K562 (cell line): ENCODE measurements around the gene RWDD1. TPM values are rescaled to one million over a fixed set of nuclear protein-coding genes. Genes with fewer than 3 reads are reported as not detected.

Source experiments
- ATAC-seq: fragments of 200-7000 bp; cut with Tn5 transposase; 3 replicates; pipeline ENCODE4 v1.9.1; 2020; ENCODE audit warnings: moderate library complexity
- BruUV-seq: library from RNA; stranded (reverse); fragments of 400-500 nt; replicated peaks from 2 replicates; lab custom pipeline; 2021; lab: Mats Ljungman, UMichigan
- CTCF ChIA-PET: fragments of 300-600 bp; formaldehyde crosslinking; extraction: SDS; loops from one replicate; lab custom pipeline; 2021; ENCODE audit warnings: low intra/inter-chr PET ratio; lab: Yijun Ruan, JAX
- POLR2A ChIA-PET: fragments of 300-600, 350-650 bp; sonication (Branson Sonifier 250); formaldehyde crosslinking; extraction: SDS; loops from one replicate; lab custom pipeline; 2021; ENCODE audit warnings: antibody characterized with exemption, inconsistent platforms; lab: Yijun Ruan, JAX
- DNase-seq, 4 experiments: peaks; one replicate each; pipeline versions ENCODE4 v3.0.0 to v3.0.0-alpha.2; 2011 to 2018; ENCODE audit warnings: low spot score in 3 of 4, mixed read lengths in 3 of 4; ENCODE audit errors: extremely low read depth in 1 of 4
- FAIRE-seq: peaks from 2 replicates; lab custom pipeline; 2011; peaks lifted over from hg19 to GRCh38; lab: Jason Lieb, UNC
- H2AFZ ChIP-seq: 2 replicates; pipeline ENCODE4 v1.6.0; 2011; ENCODE audit warnings: low read depth, low read length, control low read depth, inconsistent platforms
- H3K27ac ChIP-seq: fragments of 200-600 bp; 3 replicates; pipeline ENCODE4 v1.8.0; 2011; ENCODE audit warnings: low read depth, mild to moderate bottlenecking, control low read depth, inconsistent platforms, low read length, moderate library complexity, mixed read lengths; ENCODE audit errors: extremely low read depth
- H3K27me3 ChIP-seq, 2 experiments: fragments of 300-600 bp in 1 of 2; 2 replicates in 1 of 2; 3 replicates in 1 of 2; pipeline versions ENCODE4 v1.6.0 to v1.8.0; 2011; ENCODE audit warnings: inconsistent platforms in 2 of 2, low read length in 2 of 2, mild to moderate bottlenecking in 1 of 2, mixed read lengths in 1 of 2, moderate library complexity in 1 of 2; ENCODE audit not compliant: control insufficient read depth in 2 of 2, insufficient read depth in 2 of 2
- H3K36me3 ChIP-seq: fragments of 300-600 bp; 3 replicates; pipeline ENCODE4 v1.8.0; 2011; ENCODE audit warnings: mild to moderate bottlenecking, low read length, inconsistent platforms; ENCODE audit not compliant: control insufficient read depth, insufficient read depth
- H3K4me1 ChIP-seq, 2 experiments: fragments of 200-600 bp in 1 of 2; replicated peaks in 1 of 2; 2 replicates in 1 of 2; 3 replicates in 1 of 2; pipeline versions ENCODE4 v1.5.1 to v1.8.0; 2011; ENCODE audit warnings: inconsistent platforms in 2 of 2, low read length in 2 of 2, mild to moderate bottlenecking in 1 of 2, mixed read lengths in 1 of 2, moderate library complexity in 1 of 2; ENCODE audit not compliant: control insufficient read depth in 2 of 2, insufficient read depth in 2 of 2
- H3K4me2 ChIP-seq: 2 replicates; pipeline ENCODE4 v1.6.1; 2011; ENCODE audit warnings: low read length, control low read depth, inconsistent platforms, mixed read lengths; ENCODE audit not compliant: insufficient read depth
- H3K4me3 ChIP-seq: fragments of 200-600 bp; sonication (generic), shearing (Covaris generic); 2 replicates; pipeline ENCODE4 v1.5.1; 2016; ENCODE audit warnings: control low read depth, inconsistent platforms
- H3K79me2 ChIP-seq: fragments of 200-600 bp; 3 replicates; pipeline ENCODE4 v1.8.0; 2011; ENCODE audit warnings: low read length, inconsistent platforms; ENCODE audit not compliant: control insufficient read depth, insufficient read depth
- H3K9ac ChIP-seq, 2 experiments: 2 replicates each; pipeline versions ENCODE4 v1.6.0 to v1.6.1; 2011; ENCODE audit warnings: low read depth in 2 of 2, low read length in 2 of 2, control low read depth in 1 of 2, inconsistent platforms in 1 of 2, mild to moderate bottlenecking in 1 of 2, mixed read lengths in 1 of 2; ENCODE audit not compliant: insufficient read depth in 1 of 2
- H3K9me1 ChIP-seq: one replicate; pipeline ENCODE4 v1.6.0; 2011; ENCODE audit warnings: inconsistent platforms, mild to moderate bottlenecking, low read length, moderate library complexity; ENCODE audit not compliant: control insufficient read depth, insufficient read depth
- H3K9me3 ChIP-seq: replicated peaks from 2 replicates; pipeline ENCODE4 v1.5.1; 2011; ENCODE audit warnings: low read depth, low read length, inconsistent platforms; ENCODE audit not compliant: control insufficient read depth, insufficient read depth
- H4K20me1 ChIP-seq: replicated peaks from 2 replicates; pipeline ENCODE4 v1.6.1; 2011; ENCODE audit warnings: low read length, inconsistent platforms, mixed read lengths; ENCODE audit not compliant: control insufficient read depth, insufficient read depth
- BDP1 ChIP-seq: IDR thresholded peaks from 3 replicates; pipeline ENCODE4 v1.6.1; 2011; ENCODE audit not compliant: insufficient read length, insufficient read depth
- CBX1 ChIP-seq: sonication (generic); IDR thresholded peaks from 2 replicates; pipeline ENCODE4 v1.6.1; 2016; ENCODE audit warnings: antibody characterized with exemption, low read depth, mild to moderate bottlenecking
- CHD2 ChIP-seq: IDR thresholded peaks from 2 replicates; pipeline ENCODE4 v1.6.1; 2011; ENCODE audit warnings: low read depth, low read length
- KDM1A ChIP-seq, 2 experiments: fragments of 450-650 bp; IDR thresholded peaks; 2 replicates each; pipeline ENCODE4 v1.6.1; 2016; ENCODE audit warnings: mild to moderate bottlenecking in 2 of 2
- LCOR ChIP-seq: sonication (generic); formaldehyde crosslinking; IDR thresholded peaks from 2 replicates; pipeline ENCODE4 v1.8.0; 2022; ENCODE audit warnings: mild to moderate bottlenecking, missing genetic modification reagents
- RBFOX2 ChIP-seq: fragments of 200-400 bp; formaldehyde crosslinking; IDR thresholded peaks from 2 replicates; pipeline ENCODE4 v1.6.1; 2017; ENCODE audit warnings: low read depth, mild to moderate bottlenecking, low read length, moderate library complexity
- TEAD4 ChIP-seq, 2 experiments: sonication (generic) in 1 of 2; formaldehyde crosslinking in 1 of 2; IDR thresholded peaks; 2 replicates each; pipeline versions ENCODE4 v1.6.1 to v1.8.0; 2012 to 2022; ENCODE audit warnings: borderline replicate concordance in 1 of 2, inconsistent platforms in 1 of 2, low read length in 1 of 2, mild to moderate bottlenecking in 1 of 2, missing genetic modification reagents in 1 of 2
- THRAP3 ChIP-seq: fragments of 450-650 bp; IDR thresholded peaks from 2 replicates; pipeline ENCODE4 v1.6.1; 2016; ENCODE audit warnings: mild to moderate bottlenecking, inconsistent platforms, borderline replicate concordance
- ZBTB8A ChIP-seq: fragments of 450-650 bp; IDR thresholded peaks from 2 replicates; pipeline ENCODE4 v1.6.1; 2018; ENCODE audit warnings: mild to moderate bottlenecking, moderate library complexity; ENCODE audit not compliant: partially characterized antibody
- ZC3H8 ChIP-seq: fragments of 450-650 bp; IDR thresholded peaks from 2 replicates; pipeline ENCODE4 v1.6.1; 2017
- ZNF197 ChIP-seq: fragments of 200-800 bp; sonication (Bioruptor generic); IDR thresholded peaks from 2 replicates; pipeline ENCODE4 v1.6.1; 2016; ENCODE audit warnings: low read depth, missing genetic modification characterization, missing compliant biosample characterization
- ZNF263 ChIP-seq: sonication (generic); formaldehyde crosslinking; IDR thresholded peaks from 2 replicates; pipeline ENCODE4 v1.8.0; 2022; ENCODE audit warnings: mild to moderate bottlenecking, missing genetic modification reagents, borderline replicate concordance
- WGBS: fragments of 100-300 bp; shearing (Covaris generic); methylation state at CpG from one replicate; pipeline ENCODE4 v1.1.6; 2016; ENCODE audit warnings: low coverage, mixed read lengths; ENCODE audit not compliant: insufficient coverage; ENCODE audit errors: missing lambda C conversion rate; 5-methylcytosine and 5-hydroxymethylcytosine counted together
- in situ Hi-C: fragments of 300-500 bp; cut with MboI; formaldehyde crosslinking; loops from 4 replicates; pipeline ENCODE4 v1.15.0; 2018; ENCODE audit warnings: inconsistent platforms, mixed read lengths
- intact Hi-C: fragments of 100-400 bp; cut with micrococcal nuclease; formaldehyde crosslinking; loops from 2 replicates; pipeline ENCODE4 v1.14.2; 2022
- polyA plus RNA-seq, 8 experiments: library from polyadenylated mRNA; depleted of rRNA in 4 of 8; stranded (reverse) in 5 of 8; unstranded in 3 of 8; fragments of >200 nt; fragmentation: Nextera tagmentation in 2 of 8; fragmentation: Illumina TruSeq in 1 of 8; extraction: Ambion mirVana in 2 of 8; extraction: Trizol in 1 of 8; gene quantifications; 2 replicates each; pipeline versions ENCODE4 v1.2.1 to v1.2.3, GENCODE V29; 2011 to 2014; ENCODE audit warnings: inconsistent platforms in 1 of 8, missing spikeins in 1 of 8
- total RNA-seq, 7 experiments: library from RNA; depleted of rRNA in 6 of 7; stranded (reverse); fragments of >200 nt in 6 of 7; fragmentation: Illumina TruSeq in 2 of 7; extraction: Trizol in 2 of 7; gene quantifications; 2 replicates each; pipeline versions ENCODE4 v1.2.1 to v1.2.3, GENCODE V29; 2011 to 2021; ENCODE audit warnings: low replicate concordance in 1 of 7
- TF ChIP-seq, protein P1 (sequence below): fragments of 250-450 bp; sonication (Bioruptor Pico); IDR thresholded peaks from 2 replicates; pipeline ENCODE4 v1.9.0; 2021; ENCODE audit warnings: mild to moderate bottlenecking, inconsistent platforms
- TF ChIP-seq, protein P2 (sequence below): sonication (generic); formaldehyde crosslinking; IDR thresholded peaks from 2 replicates; pipeline ENCODE4 v1.8.1; 2023; ENCODE audit warnings: mild to moderate bottlenecking, missing genetic modification reagents
- TF ChIP-seq, protein P3 (sequence below): fragments of 450-650 bp; conservative IDR thresholded peaks from 2 replicates; pipeline ENCODE4 v1.6.1; 2016; ENCODE audit warnings: missing genetic modification characterization, low read depth, mild to moderate bottlenecking, missing compliant biosample characterization, moderate library complexity

Gene RWDD1
- total and polyA plus RNA-seq, 9 of the 15 experiments (the other 6 are each of a cell fraction or from before 2014, with no cell fraction given) = 31.9 to 89.8 (median 48.7) TPM

DNA sequence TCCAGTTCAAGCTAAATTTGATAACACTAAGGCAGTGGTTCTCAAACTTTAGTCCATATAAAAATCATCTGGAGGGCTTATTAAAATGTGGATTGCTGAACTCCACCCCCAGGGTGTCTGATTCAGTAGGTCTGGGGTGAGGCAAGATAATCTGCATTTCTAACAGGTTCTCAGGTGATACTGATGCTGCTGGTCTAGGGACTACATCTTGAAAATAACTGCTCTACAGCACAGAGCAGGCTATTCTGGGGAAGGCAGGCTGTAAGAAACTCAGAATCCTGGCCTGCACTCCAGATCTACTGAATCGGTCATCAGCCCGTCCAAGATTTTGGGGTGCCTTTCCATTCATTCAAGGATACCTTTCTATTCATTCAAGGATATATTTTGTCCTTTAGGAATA, 48.4 kb upstream of the RWDD1 start (continued):
- TF ChIP-seq, protein P1, sequence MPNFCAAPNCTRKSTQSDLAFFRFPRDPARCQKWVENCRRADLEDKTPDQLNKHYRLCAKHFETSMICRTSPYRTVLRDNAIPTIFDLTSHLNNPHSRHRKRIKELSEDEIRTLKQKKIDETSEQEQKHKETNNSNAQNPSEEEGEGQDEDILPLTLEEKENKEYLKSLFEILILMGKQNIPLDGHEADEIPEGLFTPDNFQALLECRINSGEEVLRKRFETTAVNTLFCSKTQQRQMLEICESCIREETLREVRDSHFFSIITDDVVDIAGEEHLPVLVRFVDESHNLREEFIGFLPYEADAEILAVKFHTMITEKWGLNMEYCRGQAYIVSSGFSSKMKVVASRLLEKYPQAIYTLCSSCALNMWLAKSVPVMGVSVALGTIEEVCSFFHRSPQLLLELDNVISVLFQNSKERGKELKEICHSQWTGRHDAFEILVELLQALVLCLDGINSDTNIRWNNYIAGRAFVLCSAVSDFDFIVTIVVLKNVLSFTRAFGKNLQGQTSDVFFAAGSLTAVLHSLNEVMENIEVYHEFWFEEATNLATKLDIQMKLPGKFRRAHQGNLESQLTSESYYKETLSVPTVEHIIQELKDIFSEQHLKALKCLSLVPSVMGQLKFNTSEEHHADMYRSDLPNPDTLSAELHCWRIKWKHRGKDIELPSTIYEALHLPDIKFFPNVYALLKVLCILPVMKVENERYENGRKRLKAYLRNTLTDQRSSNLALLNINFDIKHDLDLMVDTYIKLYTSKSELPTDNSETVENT (CRISPR knock-in tag) = no peak
- TF ChIP-seq THRAP3 = no peak
- TF ChIP-seq ZBTB8A = no peak
- no peak for TF ChIP-seq ZNF197 (CRISPR knock-in tag)

DNA sequence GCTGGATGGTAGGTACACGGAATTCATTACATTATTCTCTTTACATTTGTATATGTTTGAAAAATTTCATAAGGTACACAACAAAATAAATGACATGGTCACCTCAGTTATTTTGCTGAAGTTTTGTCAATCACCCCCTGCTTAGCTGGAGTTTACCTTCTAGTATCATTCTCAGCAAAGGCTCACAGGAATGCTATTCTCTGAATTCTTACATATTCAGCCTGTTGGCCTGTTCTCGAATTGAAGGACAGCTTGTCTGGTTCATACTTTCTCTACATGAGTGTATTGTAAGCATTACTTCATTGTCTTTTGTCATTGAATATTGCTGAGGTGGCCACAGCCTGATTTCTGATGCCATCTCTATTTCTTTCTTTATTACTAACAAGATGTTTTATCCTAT, 47.1 kb upstream of the RWDD1 start:
- peaks cover 0 to 2% of the 10 kb centered on the region in 2 experiments; a peak in 1 of 5 replicates for H3K4me1 ChIP-seq
- no peaks in the 10 kb centered on the region for H3K9me3 ChIP-seq

More for the DNA sequence above, 47.1 kb upstream of the RWDD1 start:
- TF ChIP-seq CBX1 (no peak), ZNF263 (CRISPR knock-in tag) (no peak), LCOR (CRISPR knock-in tag) (no peak), CHD2 (no peak), KDM1A (IDR thresholded peaks at IDR 0.05) (no peak), TEAD4 (IDR thresholded peaks at IDR 0.05; ENCODE audit: low read length) (no peak), TEAD4 (CRISPR knock-in tag; IDR thresholded peaks at IDR 0.05; ENCODE audit: borderline replicate concordance) (no peak), RBFOX2 (no peak), BDP1 (no peak), ZC3H8 (no peak)
- TF ChIP-seq, protein P2, sequence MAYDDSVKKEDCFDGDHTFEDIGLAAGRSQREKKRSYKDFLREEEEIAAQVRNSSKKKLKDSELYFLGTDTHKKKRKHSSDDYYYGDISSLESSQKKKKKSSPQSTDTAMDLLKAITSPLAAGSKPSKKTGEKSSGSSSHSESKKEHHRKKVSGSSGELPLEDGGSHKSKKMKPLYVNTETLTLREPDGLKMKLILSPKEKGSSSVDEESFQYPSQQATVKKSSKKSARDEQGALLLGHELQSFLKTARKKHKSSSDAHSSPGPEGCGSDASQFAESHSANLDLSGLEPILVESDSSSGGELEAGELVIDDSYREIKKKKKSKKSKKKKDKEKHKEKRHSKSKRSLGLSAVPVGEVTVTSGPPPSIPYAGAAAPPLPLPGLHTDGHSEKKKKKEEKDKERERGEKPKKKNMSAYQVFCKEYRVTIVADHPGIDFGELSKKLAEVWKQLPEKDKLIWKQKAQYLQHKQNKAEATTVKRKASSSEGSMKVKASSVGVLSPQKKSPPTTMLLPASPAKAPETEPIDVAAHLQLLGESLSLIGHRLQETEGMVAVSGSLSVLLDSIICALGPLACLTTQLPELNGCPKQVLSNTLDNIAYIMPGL (CRISPR knock-in tag) = no peak
- TF ChIP-seq, protein P3, sequence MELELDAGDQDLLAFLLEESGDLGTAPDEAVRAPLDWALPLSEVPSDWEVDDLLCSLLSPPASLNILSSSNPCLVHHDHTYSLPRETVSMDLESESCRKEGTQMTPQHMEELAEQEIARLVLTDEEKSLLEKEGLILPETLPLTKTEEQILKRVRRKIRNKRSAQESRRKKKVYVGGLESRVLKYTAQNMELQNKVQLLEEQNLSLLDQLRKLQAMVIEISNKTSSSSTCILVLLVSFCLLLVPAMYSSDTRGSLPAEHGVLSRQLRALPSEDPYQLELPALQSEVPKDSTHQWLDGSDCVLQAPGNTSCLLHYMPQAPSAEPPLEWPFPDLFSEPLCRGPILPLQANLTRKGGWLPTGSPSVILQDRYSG (tag) = no peak
- TF ChIP-seq, all 486 proteins: peak for 0
- BruUV-seq = no TSS peak
- FAIRE-seq = no peak
- Histone ChIP-seq H3K36me3 (no peaks in the 10 kb centered on the region), H3K9ac (no peak overlapping the region), H3K4me2 (no peak overlapping the region), H3K27me3 (peaks cover 0 to under 1% of the 10 kb centered on the region in 2 experiments; a peak in 2 of 5 replicates), H3K4me3 (no peak overlapping the region), H3K9me1 (no peaks in the 10 kb centered on the region), H3K79me2 (no peaks in the 10 kb centered on the region), H2AFZ (0 out of 2 replicates have a peak overlapping the region, but pooled peaks have one; percentile 12), H3K27ac (no peak overlapping the region), H4K20me1 (no peaks in the 10 kb centered on the region)
- DNase-seq = no peak
- 7% methylated on average over 2 of the region's 2 CpGs for WGBS
- in situ Hi-C loops = no loop called here
- intact Hi-C loops = no loop called here
- no peak for ATAC-seq
- POLR2A ChIA-PET = interaction anchor here (1.0 to 1.3 kb wide), 2 partner anchors 9 to 12 kb away, joined by 3 to 4 read pairs; partner anchors contain the start of gene CALHM5
- CTCF ChIA-PET = interaction anchor here (0.7 kb wide), 1 partner anchor 8 kb away, joined by 3 read pairs; no protein-coding TSS in a partner anchor
